Measurements from ENCODE around the gene TCEAL8. TPM values are rescaled to one million over a fixed set of nuclear protein-coding genes. Genes with fewer than 3 reads are reported as not detected.

The TCEAL8 gene
- total RNA-seq, 4 donors from 2014 or later = 38.4 to 54.6 (median 47.9) TPM

- WGBS, 2 donors = 63 to 65% methylated on average over 7 to 8 of the region's 8 CpGs
- intact Hi-C loops (cut with DNase I; ENCODE audit: low total_unique reads) = no loop called here
- no peak overlapping the region for H3K4me3 ChIP-seq (ENCODE audit: low read depth, poor library complexity, severe bottlenecking)
Measured at GRCh38 chrX:103212749-103213457, 42.1 kb downstream of the TCEAL8 start.

GRCh38 chrX:103211012-103211715 lies 43.8 kb downstream of the TCEAL8 start:
- WGBS, 2 donors = 22 to 26% methylated on average over 7 of the region's 7 CpGs
- DNase-seq (ENCODE audit: low spot score in 2 of 2) = peak; percentile 31 to 77
- TF ChIP-seq CTCF (IDR thresholded peaks at IDR 0.05) (no peak), POLR2A (IDR thresholded peaks at IDR 0.05) (no peak)
- intact Hi-C loops (cut with DNase I; ENCODE audit: low total_unique reads) = no loop called here
- no peak overlapping the region for H3K4me3 ChIP-seq (ENCODE audit: low read depth, poor library complexity, severe bottlenecking)

More at GRCh38 chrX:103212749-103213457, 42.1 kb downstream of the TCEAL8 start:
- TF ChIP-seq POLR2A (IDR thresholded peaks at IDR 0.05) = no peak
- TF ChIP-seq CTCF (IDR thresholded peaks at IDR 0.05) = no peak
- no peak for DNase-seq (ENCODE audit: low spot score in 2 of 2)

GRCh38 chrX:103210056-103210455 lies 44.9 kb downstream of the TCEAL8 start:
- intact Hi-C loops (cut with DNase I; ENCODE audit: low total_unique reads) = no loop called here
- no peak for TF ChIP-seq POLR2A (IDR thresholded peaks at IDR 0.05)
- no peak for TF ChIP-seq CTCF (IDR thresholded peaks at IDR 0.05)
- 78 to 83% methylated on average over 5 of the region's 5 CpGs for WGBS, 2 donors
- DNase-seq (ENCODE audit: low spot score in 2 of 2) = no peak
- no peak overlapping the region for H3K4me3 ChIP-seq (ENCODE audit: low read depth, poor library complexity, severe bottlenecking)

Other genes starting within 250 kb of the TCEAL8 start
- gene BEX1, start 191.0 kb downstream of the TCEAL8 start, total RNA-seq = 1 to 10 TPM in 1 of 4 donors, not detected in 3; 1.1 TPM
- 1 to 10 TPM in 1 of 4 donors, under 1 TPM in 2, not detected in 1; 0.21 to 1.7 (median 0.42) TPM for gene NXF3, start 162.0 kb downstream of the TCEAL8 start, total RNA-seq
- 10 to 100 TPM; 15.1 to 32.9 (median 25.7) TPM for gene BEX4, start 40.0 kb downstream of the TCEAL8 start, total RNA-seq
- gene TCEAL5, start 21.6 kb upstream of the TCEAL8 start, total RNA-seq = not detected
- gene BEX2, start 55.8 kb upstream of the TCEAL8 start, total RNA-seq = 10 to 100 TPM; 12.2 to 24.4 (median 18.8) TPM
- 1 to 10 TPM in 3 of 4 donors, not detected in 1; 1.8 to 4.0 (median 2.4) TPM for gene TCEAL7, start 75.1 kb upstream of the TCEAL8 start, total RNA-seq
- gene TCEAL9, start 101.4 kb upstream of the TCEAL8 start, total RNA-seq = 10 to 100 TPM; 24.3 to 37.7 (median 27.5) TPM
- 10 to 100 TPM; 41.4 to 66.6 (median 57.3) TPM for gene BEX3, start 121.4 kb upstream of the TCEAL8 start, total RNA-seq